Measurements from ENCODE around the gene REG3A. TPM values are rescaled to one million over a fixed set of nuclear protein-coding genes. Genes with fewer than 3 reads are reported as not detected.

Gene REG3A
- not detected in 5 replicates for total RNA-seq (2022; extraction: Qiagen RNA extraction; ENCODE audit: low read depth)

GRCh38 chr2:79159653-79160052 is at the start of gene REG3A:
Gene REG3A, minus strand, starts transcription at chr2:79159753. Its CDS starts 348 bp downstream, at chr2:79159405.

DNA sequence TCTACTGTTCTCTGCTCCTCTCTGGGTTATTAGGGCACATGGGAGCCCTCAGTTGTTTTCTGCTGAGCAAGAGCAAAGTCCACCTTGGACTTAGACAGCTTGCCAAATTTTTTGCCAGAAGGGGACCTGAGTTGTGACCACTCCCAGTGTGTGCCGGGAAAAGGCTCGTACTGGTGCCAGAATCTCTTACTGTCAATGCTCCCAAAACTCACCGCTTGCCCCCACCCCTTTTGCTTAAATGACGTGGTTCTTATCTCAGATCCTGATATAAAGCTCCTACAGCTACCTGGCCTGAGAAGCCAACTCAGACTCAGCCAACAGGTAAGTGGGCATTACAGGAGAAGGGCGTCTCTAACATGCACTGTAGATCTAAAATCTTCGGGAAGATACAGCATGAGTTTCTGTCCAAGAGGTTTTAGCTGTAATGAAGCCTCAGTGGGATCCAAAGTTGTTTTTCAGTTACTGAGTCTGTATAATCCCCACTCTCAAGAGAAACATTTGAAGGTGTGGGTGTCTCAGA is 39.3 kb downstream of the REG3A start, which contains the start of gene REG1A:
Gene REG1A (plus strand): TSS at position 295 of the 520 bp plus-strand sequence. CDS start 374 bp downstream, outside the sequence.

Other genes starting within 250 kb of the REG3A start
- 0.10 TPM in 1 of 5 replicates, not detected in the others for gene REG3G, start 134.1 kb downstream of the REG3A start, total RNA-seq (2022; extraction: Qiagen RNA extraction; ENCODE audit: low read depth)
- not detected in 5 replicates for gene REG1B, start 71.8 kb downstream of the REG3A start, total RNA-seq (2022; extraction: Qiagen RNA extraction; ENCODE audit: low read depth)
- not detected in 5 replicates for gene REG1A, start 39.3 kb downstream of the REG3A start, total RNA-seq (2022; extraction: Qiagen RNA extraction; ENCODE audit: low read depth)